Measurements from ENCODE around the gene KLF7.

KLF7 gene

DNA sequence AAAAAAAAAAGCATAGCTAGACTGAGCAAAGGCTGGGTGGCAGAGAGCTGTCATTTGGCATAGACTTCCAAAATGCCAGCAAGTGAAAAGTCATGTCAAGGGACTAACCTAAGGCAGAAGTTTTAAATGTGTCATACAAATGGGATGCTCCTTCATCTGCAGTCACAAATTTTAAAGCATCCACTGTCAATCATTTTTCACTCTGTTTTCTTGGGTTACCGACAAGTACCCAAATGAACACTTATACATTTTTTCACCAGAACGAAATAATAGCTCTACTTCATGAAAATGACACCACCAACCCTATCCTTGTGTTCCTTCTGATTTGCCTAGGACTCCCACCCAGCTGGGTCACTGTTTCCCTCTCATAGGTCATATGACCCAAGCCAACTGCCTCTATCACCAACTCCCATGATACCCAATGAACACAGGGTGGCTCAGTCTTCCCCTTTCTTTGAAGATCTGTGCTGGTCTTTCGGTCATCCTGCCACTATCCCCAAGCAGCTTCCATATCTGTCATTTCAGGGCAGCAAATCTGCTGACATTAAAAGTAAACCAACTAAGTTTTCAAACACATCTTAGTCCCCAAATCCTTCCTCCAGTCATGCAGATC, 21.5 kb downstream of the KLF7 start:
- no peak for DNase-seq

GRCh38 chr2:207143215-207144172, 22.3 kb downstream of the KLF7 start:
- DNase-seq: no peak

GRCh38 chr2:207142461-207142860, 23.3 kb downstream of the KLF7 start:
- DNase-seq: no peak

GRCh38 chr2:207141386-207141785, 24.4 kb downstream of the KLF7 start:
- DNase-seq: no peak

DNA sequence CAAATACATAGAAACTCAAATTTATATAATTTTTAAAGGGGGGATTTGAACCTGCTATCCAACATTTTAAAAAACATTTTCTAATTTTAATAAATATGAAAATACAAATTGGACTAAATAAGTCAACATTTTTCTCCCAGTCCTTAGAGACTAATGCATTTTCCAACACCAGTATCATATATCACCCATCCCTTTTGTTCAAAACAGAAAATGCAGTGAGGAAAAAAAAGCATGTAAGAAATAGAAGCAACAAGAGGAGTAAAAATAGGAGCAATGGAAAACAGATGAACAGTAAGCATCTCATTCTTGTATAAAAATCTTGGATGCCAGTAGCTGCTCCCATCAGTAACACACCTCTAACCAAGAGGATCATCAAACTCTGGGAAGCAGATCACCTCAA, 25.5 kb downstream of the KLF7 start:
- no peak for DNase-seq

GRCh38 chr2:207139552-207139951, 26.2 kb downstream of the KLF7 start:
- no peak for DNase-seq

GRCh38 chr2:207138627-207139297, 27.0 kb downstream of the KLF7 start:
- DNase-seq: no peak

GRCh38 chr2:207137596-207138337, 28.0 kb downstream of the KLF7 start:
- no peak for DNase-seq

DNA sequence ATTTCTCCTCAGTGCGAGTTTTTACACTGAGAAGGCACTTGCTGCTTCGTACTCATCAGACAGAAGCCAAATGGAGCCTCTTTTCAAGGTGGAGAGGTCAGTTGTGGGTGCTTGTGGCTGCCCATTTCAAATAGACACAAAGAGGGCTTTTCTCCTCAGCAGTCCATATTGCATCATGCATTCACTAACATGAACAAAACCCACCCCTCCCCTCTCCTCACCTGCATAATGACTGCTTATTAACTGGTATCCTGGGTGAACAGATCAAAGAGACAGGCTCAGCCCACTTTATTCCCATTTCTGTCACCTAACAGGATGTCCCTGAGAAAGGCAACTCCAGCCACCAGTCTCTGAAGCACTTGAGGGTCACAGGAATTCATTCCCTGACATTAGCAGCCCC, 28.9 kb downstream of the KLF7 start:
- no peak for DNase-seq

DNA sequence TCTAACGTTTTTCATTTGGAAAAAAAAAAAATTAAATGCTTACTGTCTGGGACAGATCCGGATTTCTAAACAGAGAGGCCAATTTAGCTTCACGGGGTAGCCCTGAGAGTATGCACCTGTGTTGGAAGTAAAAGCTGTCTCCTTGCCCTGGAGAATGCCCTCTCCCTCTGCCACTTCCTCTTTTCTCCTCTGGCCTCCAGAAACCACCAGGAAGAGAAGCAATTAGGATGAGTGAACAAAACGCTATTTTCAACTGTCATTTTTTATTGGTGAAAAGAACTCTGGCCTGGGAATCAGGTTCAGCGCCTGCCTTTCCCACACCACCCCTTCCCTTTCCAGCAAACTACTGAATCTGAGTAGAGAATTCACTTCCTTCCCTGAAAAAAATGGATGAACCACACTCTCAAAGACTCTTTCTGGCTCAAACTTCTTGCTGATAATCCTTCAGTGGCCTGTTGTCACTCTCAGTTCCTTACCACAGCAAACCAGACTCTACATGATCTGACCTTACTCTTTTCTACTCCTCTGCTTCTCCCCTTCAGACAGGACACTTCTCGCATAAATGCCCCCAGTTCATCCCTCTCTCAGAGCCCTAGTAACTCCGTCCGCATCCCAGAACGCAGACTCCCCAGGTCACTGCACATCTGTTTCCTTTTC, 29.8 kb downstream of the KLF7 start:
- no peak for DNase-seq

DNA sequence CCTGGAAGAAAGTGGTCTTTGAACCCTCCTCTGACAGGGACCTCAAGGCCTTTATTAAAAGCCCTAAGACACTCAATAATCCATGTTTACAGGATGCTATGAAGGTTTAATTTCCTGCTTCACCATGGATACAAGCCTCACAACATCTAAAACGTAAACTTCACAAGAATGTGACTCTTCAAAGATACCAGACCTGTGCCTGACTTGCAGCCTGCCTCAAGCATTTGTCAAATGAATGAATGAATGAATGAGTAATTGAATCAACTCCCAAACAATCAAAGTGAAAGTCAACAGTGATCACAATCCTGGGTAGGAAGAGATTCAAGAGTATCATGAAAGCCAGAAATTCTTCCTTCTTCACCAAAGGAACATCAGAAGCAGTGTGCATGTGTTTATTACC, 30.4 kb downstream of the KLF7 start:
- no peak for DNase-seq

GRCh38 chr2:207133820-207134519, 31.8 kb downstream of the KLF7 start:
- DNase-seq: no peak

DNA sequence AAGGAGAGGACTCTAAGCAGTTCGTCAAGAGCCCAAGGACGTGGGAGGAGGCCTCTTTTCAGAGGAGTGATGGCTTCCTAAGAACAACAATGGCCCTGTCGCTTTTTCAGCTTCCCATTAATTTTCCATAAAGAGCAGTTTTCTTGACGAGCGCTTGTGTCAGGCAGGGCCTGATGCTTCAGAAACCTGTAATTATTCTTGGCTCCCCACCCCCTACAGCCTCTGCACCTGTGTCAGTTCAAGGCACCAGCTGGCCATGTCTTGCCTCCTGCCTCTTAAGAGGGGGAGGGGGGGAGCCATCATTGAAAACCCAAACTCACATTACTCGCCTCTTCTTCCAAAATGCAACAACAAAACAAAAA, 32.3 kb downstream of the KLF7 start:
- DNase-seq: no peak

DNA sequence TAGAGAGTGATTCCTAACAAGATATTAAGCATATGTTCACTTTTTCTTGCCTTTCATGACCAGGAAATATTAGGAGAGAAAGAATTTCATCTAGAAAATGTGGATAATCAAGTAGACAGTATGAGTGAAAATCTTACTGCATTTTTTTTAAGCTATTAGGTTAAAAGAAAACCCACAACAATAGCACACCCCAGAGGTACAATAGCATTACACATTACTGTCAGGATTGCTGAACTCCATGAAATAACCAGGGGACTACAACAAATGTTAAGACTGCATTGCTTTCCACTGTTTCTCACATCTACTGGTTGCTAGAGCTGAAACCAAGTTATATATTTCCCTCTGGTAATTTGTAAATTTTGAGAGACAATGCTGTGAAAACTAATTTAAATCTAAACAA, 33.7 kb downstream of the KLF7 start:
- DNase-seq: no peak

- no peak for DNase-seq
These were observed 34.2 kb downstream of the KLF7 start for GRCh38 chr2:207131594-207131993.

GRCh38 chr2:207130958-207131521, 34.7 kb downstream of the KLF7 start:
- DNase-seq: no peak

DNA sequence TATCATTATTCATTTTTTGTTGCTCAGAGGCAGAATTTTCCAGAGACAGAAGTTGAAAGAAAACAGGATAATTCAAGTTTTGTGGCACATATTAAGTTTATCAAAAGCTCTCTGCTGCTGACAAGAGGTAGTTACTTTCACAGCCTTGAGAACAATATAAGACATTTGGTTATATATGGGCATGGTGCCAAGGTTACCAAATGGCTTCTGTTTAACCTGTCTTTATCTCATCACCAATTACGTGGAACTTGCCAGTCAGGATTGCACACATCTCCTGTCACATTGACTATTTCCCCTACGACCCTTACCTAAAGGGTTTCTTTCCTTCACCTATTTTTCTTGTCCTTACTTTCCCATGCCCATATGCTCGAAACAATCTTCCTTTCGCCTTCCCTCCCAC, 35.9 kb downstream of the KLF7 start:
- no peak for DNase-seq

DNA sequence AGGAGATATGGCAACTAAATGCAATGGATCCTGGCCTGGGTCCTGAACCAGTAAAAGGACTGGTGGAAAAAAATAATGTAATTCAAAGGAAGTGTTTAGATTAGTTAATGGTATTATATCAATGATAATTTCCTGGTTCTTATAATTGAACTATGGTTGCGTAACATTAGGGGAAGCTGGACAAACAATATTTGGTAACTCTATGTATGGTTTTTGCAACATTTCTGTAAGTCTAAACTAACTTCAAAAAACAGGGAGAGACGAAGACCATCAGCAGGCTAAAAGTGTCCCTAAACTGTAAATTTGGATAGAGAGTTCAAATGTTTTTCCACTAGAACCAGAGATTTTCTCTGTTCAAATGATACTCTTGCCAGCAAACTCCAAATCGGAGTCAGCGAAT, 36.9 kb downstream of the KLF7 start:
- no peak for DNase-seq

DNA sequence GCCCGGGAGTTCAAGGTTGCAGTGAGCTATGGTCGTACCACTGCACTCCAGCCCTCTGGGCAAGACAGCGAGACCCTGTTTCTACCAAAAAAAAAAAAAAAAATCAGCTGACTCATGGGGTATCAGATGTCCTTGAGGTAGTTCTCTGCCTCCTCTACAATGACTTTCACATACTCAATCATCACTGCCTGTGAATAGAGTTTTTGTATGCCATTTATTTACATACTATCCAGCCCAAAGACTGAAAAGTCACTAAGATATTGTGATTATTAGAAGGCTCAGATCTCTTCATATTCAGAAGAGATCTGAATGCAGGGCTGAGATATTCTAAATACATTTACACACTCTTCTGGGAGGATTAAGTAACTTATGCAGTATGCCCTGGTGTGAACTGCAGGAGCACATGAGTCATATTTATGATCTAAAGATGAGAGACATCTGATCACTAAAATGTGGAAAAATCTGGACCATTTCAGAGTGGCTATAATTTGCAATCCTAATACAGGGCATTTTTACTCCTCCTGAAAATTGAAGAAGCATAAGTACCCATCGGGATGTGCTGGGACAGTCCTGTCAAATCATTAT, 38.9 kb downstream of the KLF7 start:
- no peak for DNase-seq

GRCh38 chr2:207123776-207124391, 41.9 kb downstream of the KLF7 start:
- DNase-seq: no peak

- DNase-seq: no peak
These were observed 42.4 kb downstream of the KLF7 start for GRCh38 chr2:207123335-207123744.
